ENCODE measurements around the gene GALNTL6.

GALNTL6 gene

GRCh38 chr4:172202480-172203076 is 389.4 kb downstream of the GALNTL6 start:
- no peak overlapping the region for H3K9ac ChIP-seq (ENCODE audit: low read depth, low read length, poor library complexity, severe bottlenecking)
- H3K4me1 ChIP-seq (ENCODE audit: insufficient read depth, low read length, poor library complexity, severe bottlenecking): no peaks in the 10 kb centered on the region
- no peak overlapping the region for H2AFZ ChIP-seq (ENCODE audit: low read length)
- no peaks in the 10 kb centered on the region for H3K36me3 ChIP-seq (ENCODE audit: insufficient read depth, low read length)
- H3K27me3 ChIP-seq (ENCODE audit: insufficient read depth, low read length, poor library complexity, severe bottlenecking): no peaks in the 10 kb centered on the region
- no peak overlapping the region for H3K4me2 ChIP-seq (ENCODE audit: low read depth, low read length, poor library complexity, severe bottlenecking)
- H4K20me1 ChIP-seq (ENCODE audit: insufficient read depth, low read length, poor library complexity, severe bottlenecking): no peaks in the 10 kb centered on the region
- H3K9me3 ChIP-seq (ENCODE audit: insufficient read depth, low read depth, low read length): no peaks in the 10 kb centered on the region
- no peaks in the 10 kb centered on the region for H3K9me2 ChIP-seq (replicated peaks; ENCODE audit: low read depth, low read length)
- no peak for TF ChIP-seq EZH2phosphoT487 (IDR thresholded peaks at IDR 0.05; ENCODE audit: borderline replicate concordance)
- TF ChIP-seq CTCF (conservative IDR thresholded peaks at IDR 0.05; ENCODE audit: low read length): peak; percentile 71
- no peaks in the 10 kb centered on the region for H3F3A ChIP-seq (ENCODE audit: low read depth)
- no peaks in the 10 kb centered on the region for H3K79me2 ChIP-seq (ENCODE audit: insufficient read depth, low read length)
- H3K4me3 ChIP-seq (ENCODE audit: low read length, poor library complexity, severe bottlenecking): no peak overlapping the region

DNA sequence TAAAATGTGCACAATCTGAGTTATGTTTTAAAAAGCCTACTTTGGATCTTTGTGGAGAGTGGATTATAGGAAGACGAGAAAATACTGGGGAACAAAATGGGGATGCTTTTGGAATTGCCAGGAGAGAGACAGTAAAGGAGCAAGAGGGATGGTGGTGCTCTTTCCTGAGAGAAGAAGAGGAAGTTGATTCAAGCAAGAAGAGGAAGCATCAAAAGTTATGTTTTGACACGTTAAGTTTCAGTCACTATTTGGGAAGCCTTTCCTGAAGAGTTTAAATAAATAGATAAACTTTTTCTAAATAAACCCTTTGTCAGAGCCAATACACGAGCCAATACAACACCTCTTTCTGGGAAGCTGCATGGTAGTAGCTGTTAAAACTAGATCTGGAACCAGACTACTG is 394.1 kb downstream of the GALNTL6 start:
- Histone ChIP-seq H4K20me1 (ENCODE audit: insufficient read depth, low read length, poor library complexity, severe bottlenecking) (no peaks in the 10 kb centered on the region), H3K36me3 (ENCODE audit: insufficient read depth, low read length) (no peaks in the 10 kb centered on the region), H3K4me2 (ENCODE audit: low read depth, low read length, poor library complexity, severe bottlenecking) (no peak overlapping the region), H3K4me1 (ENCODE audit: insufficient read depth, low read length, poor library complexity, severe bottlenecking) (no peaks in the 10 kb centered on the region), H3F3A (ENCODE audit: low read depth) (no peaks in the 10 kb centered on the region), H3K9ac (ENCODE audit: low read depth, low read length, poor library complexity, severe bottlenecking) (no peak overlapping the region), H3K9me2 (replicated peaks; ENCODE audit: low read depth, low read length) (no peaks in the 10 kb centered on the region), H2AFZ (ENCODE audit: low read length) (0 out of 2 replicates have a peak overlapping the region, but pooled peaks have one; percentile 26), H3K79me2 (ENCODE audit: insufficient read depth, low read length) (no peaks in the 10 kb centered on the region), H3K27me3 (ENCODE audit: insufficient read depth, low read length, poor library complexity, severe bottlenecking) (no peaks in the 10 kb centered on the region), H3K4me3 (ENCODE audit: low read length, poor library complexity, severe bottlenecking) (no peak overlapping the region), H3K9me3 (ENCODE audit: insufficient read depth, low read depth, low read length) (no peaks in the 10 kb centered on the region)
- TF ChIP-seq EZH2phosphoT487 (IDR thresholded peaks at IDR 0.05; ENCODE audit: borderline replicate concordance) (no peak), CTCF (conservative IDR thresholded peaks at IDR 0.05; ENCODE audit: low read length) (no peak)

DNA sequence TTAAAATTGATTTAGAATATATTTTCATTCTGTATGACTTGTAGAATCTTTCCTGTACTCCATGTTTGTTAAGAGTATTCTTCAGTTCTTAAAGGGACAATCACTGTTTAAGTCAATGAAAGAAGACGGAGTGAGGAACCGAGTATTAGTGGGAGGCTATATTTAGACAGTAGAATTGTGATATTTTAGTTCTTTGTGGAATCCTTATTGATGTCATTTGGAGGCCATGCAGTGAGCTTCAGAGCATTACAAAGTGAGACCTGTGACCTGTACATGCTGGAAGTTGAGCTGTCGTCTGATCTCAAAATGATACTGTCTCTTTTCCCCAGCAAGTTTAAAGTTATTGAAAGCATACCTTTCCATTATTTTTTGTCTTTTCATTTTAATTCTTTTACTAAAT is 394.7 kb downstream of the GALNTL6 start:
- H3K4me1 ChIP-seq (ENCODE audit: insufficient read depth, low read length, poor library complexity, severe bottlenecking): no peaks in the 10 kb centered on the region

More for the DNA sequence above, 394.7 kb downstream of the GALNTL6 start:
- no peaks in the 10 kb centered on the region for H3K9me2 ChIP-seq (replicated peaks; ENCODE audit: low read depth, low read length)
- no peak overlapping the region for H2AFZ ChIP-seq (ENCODE audit: low read length)
- H4K20me1 ChIP-seq (ENCODE audit: insufficient read depth, low read length, poor library complexity, severe bottlenecking): no peaks in the 10 kb centered on the region
- TF ChIP-seq CTCF (conservative IDR thresholded peaks at IDR 0.05; ENCODE audit: low read length): no peak
- no peak for TF ChIP-seq EZH2phosphoT487 (IDR thresholded peaks at IDR 0.05; ENCODE audit: borderline replicate concordance)
- no peaks in the 10 kb centered on the region for H3K9me3 ChIP-seq (ENCODE audit: insufficient read depth, low read depth, low read length)
- H3K4me3 ChIP-seq (ENCODE audit: low read length, poor library complexity, severe bottlenecking): no peak overlapping the region
- H3K27me3 ChIP-seq (ENCODE audit: insufficient read depth, low read length, poor library complexity, severe bottlenecking): no peaks in the 10 kb centered on the region
- H3K36me3 ChIP-seq (ENCODE audit: insufficient read depth, low read length): no peaks in the 10 kb centered on the region
- H3F3A ChIP-seq (ENCODE audit: low read depth): no peaks in the 10 kb centered on the region
- H3K79me2 ChIP-seq (ENCODE audit: insufficient read depth, low read length): no peaks in the 10 kb centered on the region
- H3K4me2 ChIP-seq (ENCODE audit: low read depth, low read length, poor library complexity, severe bottlenecking): no peak overlapping the region
- no peak overlapping the region for H3K9ac ChIP-seq (ENCODE audit: low read depth, low read length, poor library complexity, severe bottlenecking)
